Activated naive CD4-positive, alpha-beta T cell treated with anti-CD3 and anti-CD28 coated beads, Interleukin-2, amount 50 U/mL, for 72 hours (primary cell): ENCODE data around the gene NAA38. TPM values are rescaled to one million over a fixed set of nuclear protein-coding genes. Genes with fewer than 3 reads are reported as not detected.

Experiments
- ATAC-seq, 2 donors: fragments of 150-1000 bp; cut with Tn5 transposase; 2 replicates each; pipeline ENCODE4 v1.10.0; 2021; ENCODE audit warnings: mild to moderate bottlenecking in 2 of 2, moderate library complexity in 2 of 2
- DNase-seq, 2 donors: peaks; one replicate each; pipeline ENCODE4 v3.0.0; 2021 to 2022; ENCODE audit warnings: low spot score in 2 of 2
- H3K27ac Mint-ChIP-seq, 2 donors: one replicate each; pipeline ENCODE4 v1.8.0; 2022; ENCODE audit warnings: mild to moderate bottlenecking in 2 of 2, mixed read lengths in 2 of 2
- H3K36me3 Mint-ChIP-seq, 2 donors: one replicate each; pipeline ENCODE4 v1.8.0; 2022; ENCODE audit warnings: mixed read lengths in 2 of 2
- H3K9me3 Mint-ChIP-seq, 2 donors: one replicate each; pipeline ENCODE4 v1.8.0; 2022; ENCODE audit warnings: mixed read lengths in 2 of 2
- total RNA-seq, 2 donors: library from RNA; stranded (reverse); gene quantifications; one replicate each; pipeline ENCODE4 v1.2.3, GENCODE V29; 2022

The NAA38 gene
- total RNA-seq, 2 donors from 2014 or later = 91.4 to 103 TPM

- H3K36me3 Mint-ChIP-seq = peaks cover 5 to 6% of the 10 kb centered on the region in 2 donors
- no peak for ATAC-seq
Measured at GRCh38 chr17:7849130-7849750, 8.1 kb downstream of the NAA38 start.

GRCh38 chr17:7848739-7849129, 8.6 kb downstream of the NAA38 start:
- Mint-ChIP-seq H3K36me3 (peaks cover 5 to 6% of the 10 kb centered on the region in 2 donors), H3K9me3 (no peaks in the 10 kb centered on the region), H3K27ac (no peak overlapping the region)
- DNase-seq (no peak), ATAC-seq (no peak)

More at GRCh38 chr17:7849130-7849750, 8.1 kb downstream of the NAA38 start:
- DNase-seq = no peak
- Mint-ChIP-seq H3K27ac (no peak overlapping the region), H3K9me3 (no peaks in the 10 kb centered on the region)

- ATAC-seq (no peak), DNase-seq (no peak)
- Mint-ChIP-seq H3K27ac (no peak overlapping the region), H3K9me3 (no peaks in the 10 kb centered on the region), H3K36me3 (peaks cover 5 to 6% of the 10 kb centered on the region in 2 donors)
Measured at GRCh38 chr17:7848131-7848579, 9.2 kb downstream of the NAA38 start.

- DNase-seq (no peak), ATAC-seq (no peak)
- peaks cover 5 to 6% of the 10 kb centered on the region in 2 donors for H3K36me3 Mint-ChIP-seq
- peak overlapping the region; percentile 32 to 68 for H3K27ac Mint-ChIP-seq
- no peaks in the 10 kb centered on the region for H3K9me3 Mint-ChIP-seq
Measured at GRCh38 chr17:7846765-7847661, 10.3 kb downstream of the NAA38 start.

- peak overlapping the region; percentile 68 to 96 for H3K27ac Mint-ChIP-seq
- H3K36me3 Mint-ChIP-seq = peaks cover under 1 to 6% of the 10 kb centered on the region in 2 donors
- no peaks in the 10 kb centered on the region for H3K9me3 Mint-ChIP-seq
- ATAC-seq (no peak), DNase-seq (no peak)
Measured at GRCh38 chr17:7846063-7846735, 11.2 kb downstream of the NAA38 start.

- peak overlapping the region; percentile 96 to 99 for H3K27ac Mint-ChIP-seq
Measured at GRCh38 chr17:7845359-7846062, 11.8 kb downstream of the NAA38 start.

GRCh38 chr17:7844292-7845154, 12.8 kb downstream of the NAA38 start:
- peaks cover 9% of the 10 kb centered on the region in 2 donors for H3K36me3 Mint-ChIP-seq
- ATAC-seq (peak; percentile 58 to 62), DNase-seq (peak; percentile 81 to 91)
- H3K9me3 Mint-ChIP-seq = no peaks in the 10 kb centered on the region
- H3K27ac Mint-ChIP-seq = peak overlapping the region; percentile 96 to 99

More at GRCh38 chr17:7845359-7846062, 11.8 kb downstream of the NAA38 start:
- ATAC-seq (no peak), DNase-seq (no peak)
- Mint-ChIP-seq H3K36me3 (peaks cover 7% of the 10 kb centered on the region in 2 donors), H3K9me3 (no peaks in the 10 kb centered on the region)

GRCh38 chr17:7843536-7844291, 13.6 kb downstream of the NAA38 start:
- DNase-seq = peak; percentile 78 to 85
- H3K36me3 Mint-ChIP-seq = peaks cover 9% of the 10 kb centered on the region in 2 donors
- H3K27ac Mint-ChIP-seq = peak overlapping the region; percentile 96 to 99
- no peaks in the 10 kb centered on the region for H3K9me3 Mint-ChIP-seq
- ATAC-seq = peak; percentile 4 to 37

GRCh38 chr17:7843257-7843535, 14.2 kb downstream of the NAA38 start:
- H3K9me3 Mint-ChIP-seq = no peaks in the 10 kb centered on the region
- H3K36me3 Mint-ChIP-seq = peaks cover 9% of the 10 kb centered on the region in 2 donors
- H3K27ac Mint-ChIP-seq = peak overlapping the region; percentile 96 to 99
- DNase-seq = peak in 1 of 2 donors; percentile 48
- peak in 1 of 2 donors; percentile 0 for ATAC-seq

- Mint-ChIP-seq H3K36me3 (peaks cover 9% of the 10 kb centered on the region in 2 donors), H3K9me3 (no peaks in the 10 kb centered on the region), H3K27ac (peak overlapping the region; percentile 96 to 99)
- ATAC-seq (peak; percentile 57 to 59), DNase-seq (peak; percentile 89 to 96)
Measured at GRCh38 chr17:7842380-7843256, 14.7 kb downstream of the NAA38 start.

GRCh38 chr17:7841915-7842379, 15.4 kb downstream of the NAA38 start:
- peak; percentile 17 to 29 for ATAC-seq
- DNase-seq = peak; percentile 83 to 86
- H3K27ac Mint-ChIP-seq = peak overlapping the region; percentile 96 to 99
- H3K36me3 Mint-ChIP-seq = peaks cover 9% of the 10 kb centered on the region in 2 donors
- H3K9me3 Mint-ChIP-seq = no peaks in the 10 kb centered on the region

GRCh38 chr17:7841396-7841914, 15.9 kb downstream of the NAA38 start:
- peak; percentile 54 to 66 for ATAC-seq
- Mint-ChIP-seq H3K9me3 (no peaks in the 10 kb centered on the region), H3K27ac (peak overlapping the region; percentile 80 to 96), H3K36me3 (peaks cover 9% of the 10 kb centered on the region in 2 donors)
- peak; percentile 82 to 93 for DNase-seq

- ATAC-seq (no peak), DNase-seq (no peak)
- H3K27ac Mint-ChIP-seq = peak overlapping the region; percentile 80 to 96
- H3K36me3 Mint-ChIP-seq = peaks cover 9% of the 10 kb centered on the region in 2 donors
- no peaks in the 10 kb centered on the region for H3K9me3 Mint-ChIP-seq
Measured at GRCh38 chr17:7840875-7841274, 16.5 kb downstream of the NAA38 start.

- peaks cover 9% of the 10 kb centered on the region in 2 donors for H3K36me3 Mint-ChIP-seq
- no peak for DNase-seq
- peak overlapping the region; percentile 80 to 96 for H3K27ac Mint-ChIP-seq
- no peak for ATAC-seq
- no peaks in the 10 kb centered on the region for H3K9me3 Mint-ChIP-seq
Measured at GRCh38 chr17:7840441-7840840, 16.9 kb downstream of the NAA38 start.
